PC-3 (cell line): ENCODE measurements around the gene WWC2.

Experiments
- EZH2 ChIP-seq: fragments of 300-600 bp; sonication (generic); IDR thresholded peaks from one replicate; pipeline ENCODE4 v1.6.1; 2017; ENCODE audit warnings: antibody characterized with exemption, mild to moderate bottlenecking, low read length; ENCODE audit not compliant: unreplicated experiment
- EZH2phosphoT487 ChIP-seq: fragments of 300-600 bp; sonication (generic); IDR thresholded peaks from 2 replicates; pipeline ENCODE4 v1.6.1; 2018; ENCODE audit warnings: mild to moderate bottlenecking, antibody characterized with exemption, low read length, borderline replicate concordance
- TF ChIP-seq, protein P1 (sequence below): fragments of 300-600 bp; sonication (generic); conservative IDR thresholded peaks from 2 replicates; pipeline ENCODE4 v1.5.1; 2017; ENCODE audit warnings: antibody characterized with exemption, low read depth, mild to moderate bottlenecking, low read length

GRCh38 chr4:183192571-183192970, 93.5 kb downstream of the WWC2 start:
- no peak for TF ChIP-seq EZH2
- TF ChIP-seq, protein P1, sequence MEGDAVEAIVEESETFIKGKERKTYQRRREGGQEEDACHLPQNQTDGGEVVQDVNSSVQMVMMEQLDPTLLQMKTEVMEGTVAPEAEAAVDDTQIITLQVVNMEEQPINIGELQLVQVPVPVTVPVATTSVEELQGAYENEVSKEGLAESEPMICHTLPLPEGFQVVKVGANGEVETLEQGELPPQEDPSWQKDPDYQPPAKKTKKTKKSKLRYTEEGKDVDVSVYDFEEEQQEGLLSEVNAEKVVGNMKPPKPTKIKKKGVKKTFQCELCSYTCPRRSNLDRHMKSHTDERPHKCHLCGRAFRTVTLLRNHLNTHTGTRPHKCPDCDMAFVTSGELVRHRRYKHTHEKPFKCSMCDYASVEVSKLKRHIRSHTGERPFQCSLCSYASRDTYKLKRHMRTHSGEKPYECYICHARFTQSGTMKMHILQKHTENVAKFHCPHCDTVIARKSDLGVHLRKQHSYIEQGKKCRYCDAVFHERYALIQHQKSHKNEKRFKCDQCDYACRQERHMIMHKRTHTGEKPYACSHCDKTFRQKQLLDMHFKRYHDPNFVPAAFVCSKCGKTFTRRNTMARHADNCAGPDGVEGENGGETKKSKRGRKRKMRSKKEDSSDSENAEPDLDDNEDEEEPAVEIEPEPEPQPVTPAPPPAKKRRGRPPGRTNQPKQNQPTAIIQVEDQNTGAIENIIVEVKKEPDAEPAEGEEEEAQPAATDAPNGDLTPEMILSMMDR: no peak
- no peak for TF ChIP-seq EZH2phosphoT487
